SU-DHL-6 (cell line): Measurements from ENCODE around the gene SMIM5.

Experiments used
- H2AFZ ChIP-seq: fragments of 200-600 bp; sonication (generic); 2 replicates; pipeline ENCODE4 v1.6.1; 2014; ENCODE audit warnings: low read depth, mild to moderate bottlenecking, moderate library complexity, mixed read lengths, antibody characterized with exemption, low read length; ENCODE audit not compliant: severe bottlenecking
- H3F3A ChIP-seq: fragments of 200-600 bp; shearing (Covaris generic); 2 replicates; pipeline ENCODE4 v1.6.0; 2016; ENCODE audit warnings: antibody characterized with exemption, mild to moderate bottlenecking; ENCODE audit not compliant: insufficient read depth
- H3K27ac ChIP-seq: fragments of 200-600 bp; sonication (generic); 2 replicates; pipeline ENCODE4 v1.5.1; 2016; ENCODE audit warnings: low read depth, mild to moderate bottlenecking, low read length, moderate library complexity, mixed read lengths
- H3K27me3 ChIP-seq: fragments of 200-600 bp; sonication (generic), shearing (Covaris generic); 2 replicates; pipeline ENCODE4 v1.6.0; 2014; ENCODE audit warnings: mild to moderate bottlenecking, low read length
- H3K36me3 ChIP-seq: fragments of 200-600 bp; sonication (generic); 2 replicates; pipeline ENCODE4 v1.6.1; 2014; ENCODE audit warnings: mild to moderate bottlenecking, low read length, mixed read lengths
- H3K4me2 ChIP-seq: fragments of 300-600, 200-600 bp; shearing (Covaris generic), sonication (generic); 2 replicates; pipeline ENCODE4 v1.6.0; 2014; ENCODE audit warnings: low read length, low read depth, mild to moderate bottlenecking; ENCODE audit not compliant: poor library complexity, severe bottlenecking
- H3K4me3 ChIP-seq: fragments of 200-600 bp; sonication (generic); 2 replicates; pipeline ENCODE4 v1.5.1; 2014; ENCODE audit warnings: antibody characterized with exemption, low read length, mild to moderate bottlenecking, mixed read lengths; ENCODE audit not compliant: insufficient read depth, poor library complexity, severe bottlenecking
- H3K79me2 ChIP-seq: fragments of 200-600 bp; sonication (generic); 2 replicates; pipeline ENCODE4 v1.6.1; 2014; ENCODE audit warnings: mild to moderate bottlenecking, low read length, moderate library complexity; ENCODE audit not compliant: insufficient read depth
- H3K9ac ChIP-seq: fragments of 200-600 bp; sonication (generic); 2 replicates; pipeline ENCODE4 v1.7.0; 2014; ENCODE audit warnings: mild to moderate bottlenecking, low read length
- H3K9me2 ChIP-seq: fragments of 200-600 bp; sonication (generic); replicated peaks from 2 replicates; pipeline ENCODE4 v1.6.1; 2014; ENCODE audit warnings: low read length; ENCODE audit not compliant: insufficient read depth
- H3K9me3 ChIP-seq: fragments of 200-600 bp; sonication (generic); 2 replicates; pipeline ENCODE4 v1.6.1; 2014; ENCODE audit warnings: low read length, mixed read lengths; ENCODE audit not compliant: insufficient read depth
- H4K20me1 ChIP-seq: fragments of 200-600 bp; sonication (generic); 2 replicates; pipeline ENCODE4 v1.6.1; 2014; ENCODE audit warnings: low read depth, mild to moderate bottlenecking, antibody characterized with exemption, low read length, moderate library complexity, mixed read lengths
- EZH2phosphoT487 ChIP-seq: fragments of 200-600 bp; sonication (generic), shearing (Covaris generic); conservative IDR thresholded peaks from 2 replicates; pipeline ENCODE4 v1.6.1; 2018; ENCODE audit warnings: mild to moderate bottlenecking, antibody characterized with exemption, low read length, moderate library complexity, mixed read lengths
- TF ChIP-seq, protein P1 (sequence below): fragments of 200-600 bp; sonication (generic); IDR thresholded peaks from one replicate; pipeline ENCODE4 v1.5.1; 2017; ENCODE audit warnings: antibody characterized with exemption, mild to moderate bottlenecking, low read length, moderate library complexity; ENCODE audit not compliant: insufficient read depth, poor library complexity, severe bottlenecking

The SMIM5 gene

GRCh38 chr17:75680431-75680830 is 47.2 kb downstream of the SMIM5 start:
- TF ChIP-seq EZH2phosphoT487: no peak
- TF ChIP-seq, protein P1, sequence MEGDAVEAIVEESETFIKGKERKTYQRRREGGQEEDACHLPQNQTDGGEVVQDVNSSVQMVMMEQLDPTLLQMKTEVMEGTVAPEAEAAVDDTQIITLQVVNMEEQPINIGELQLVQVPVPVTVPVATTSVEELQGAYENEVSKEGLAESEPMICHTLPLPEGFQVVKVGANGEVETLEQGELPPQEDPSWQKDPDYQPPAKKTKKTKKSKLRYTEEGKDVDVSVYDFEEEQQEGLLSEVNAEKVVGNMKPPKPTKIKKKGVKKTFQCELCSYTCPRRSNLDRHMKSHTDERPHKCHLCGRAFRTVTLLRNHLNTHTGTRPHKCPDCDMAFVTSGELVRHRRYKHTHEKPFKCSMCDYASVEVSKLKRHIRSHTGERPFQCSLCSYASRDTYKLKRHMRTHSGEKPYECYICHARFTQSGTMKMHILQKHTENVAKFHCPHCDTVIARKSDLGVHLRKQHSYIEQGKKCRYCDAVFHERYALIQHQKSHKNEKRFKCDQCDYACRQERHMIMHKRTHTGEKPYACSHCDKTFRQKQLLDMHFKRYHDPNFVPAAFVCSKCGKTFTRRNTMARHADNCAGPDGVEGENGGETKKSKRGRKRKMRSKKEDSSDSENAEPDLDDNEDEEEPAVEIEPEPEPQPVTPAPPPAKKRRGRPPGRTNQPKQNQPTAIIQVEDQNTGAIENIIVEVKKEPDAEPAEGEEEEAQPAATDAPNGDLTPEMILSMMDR: no peak
- Histone ChIP-seq H3K36me3 (peaks cover 8% of the 10 kb centered on the region), H3K79me2 (peaks cover 48% of the 10 kb centered on the region), H3K27me3 (no peaks in the 10 kb centered on the region), H3K9me3 (no peaks in the 10 kb centered on the region), H3F3A (peaks cover 17% of the 10 kb centered on the region; the same call in 1 of the 2 replicates), H3K27ac (no peak overlapping the region), H3K4me2 (no peak overlapping the region), H2AFZ (no peak overlapping the region), H3K4me3 (no peak overlapping the region), H4K20me1 (no peaks in the 10 kb centered on the region), H3K9me2 (no peaks in the 10 kb centered on the region), H3K9ac (no peak overlapping the region)

- H3K9ac ChIP-seq: no peak overlapping the region
- peaks cover 48% of the 10 kb centered on the region for H3K79me2 ChIP-seq
- no peaks in the 10 kb centered on the region for H4K20me1 ChIP-seq
- no peak overlapping the region for H2AFZ ChIP-seq
- H3K9me3 ChIP-seq: no peaks in the 10 kb centered on the region
- peaks cover 12% of the 10 kb centered on the region; the same call in 1 of the 2 replicates for H3F3A ChIP-seq
- no peak overlapping the region for H3K4me2 ChIP-seq
- no peak overlapping the region for H3K4me3 ChIP-seq
- H3K27me3 ChIP-seq: no peaks in the 10 kb centered on the region
- no peaks in the 10 kb centered on the region for H3K9me2 ChIP-seq
- H3K36me3 ChIP-seq: peaks cover 3% of the 10 kb centered on the region
- no peak overlapping the region for H3K27ac ChIP-seq
- TF ChIP-seq, protein P1: no peak
- TF ChIP-seq EZH2phosphoT487: no peak
Measured at GRCh38 chr17:75681289-75681688, 48.1 kb downstream of the SMIM5 start.

DNA sequence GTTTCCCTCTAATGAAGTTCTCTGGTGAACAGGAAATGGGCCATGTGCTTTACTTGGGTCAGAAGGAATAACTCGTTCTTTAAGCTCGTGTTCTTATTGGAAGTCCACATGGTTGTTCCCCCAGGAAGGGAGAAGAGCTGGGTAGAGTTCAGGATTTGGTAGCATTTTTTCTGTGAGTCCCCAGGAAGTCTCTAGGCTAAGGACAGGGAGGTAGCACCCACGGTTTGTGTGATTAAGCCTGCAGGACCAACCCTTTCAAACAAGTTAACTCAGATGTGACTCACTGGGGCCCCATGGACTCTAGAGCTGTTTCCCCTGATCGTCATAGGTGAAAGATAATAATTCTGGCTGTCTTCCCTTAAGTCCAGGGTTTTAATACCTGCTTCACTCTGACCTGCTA is 50.3 kb downstream of the SMIM5 start:
- H3K79me2 ChIP-seq: peaks cover 36% of the 10 kb centered on the region
- no peak overlapping the region for H2AFZ ChIP-seq
- H3K9me3 ChIP-seq: no peaks in the 10 kb centered on the region
- H4K20me1 ChIP-seq: no peaks in the 10 kb centered on the region
- no peak overlapping the region for H3K9ac ChIP-seq
- H3K27ac ChIP-seq: no peak overlapping the region
- no peak overlapping the region for H3K4me2 ChIP-seq
- H3F3A ChIP-seq: peaks cover 24% of the 10 kb centered on the region
- H3K36me3 ChIP-seq: no peaks in the 10 kb centered on the region; the same call in 1 of the 2 replicates
- H3K27me3 ChIP-seq: no peaks in the 10 kb centered on the region
- no peak overlapping the region for H3K4me3 ChIP-seq
- TF ChIP-seq EZH2phosphoT487: no peak
- TF ChIP-seq, protein P1: no peak
- no peaks in the 10 kb centered on the region for H3K9me2 ChIP-seq
